Right lobe of liver (tissue), 6 donors: ENCODE measurements around the gene NUDT1. TPM values are rescaled to one million over a fixed set of nuclear protein-coding genes. Genes with fewer than 3 reads are reported as not detected.

ENCODE experiments used
- ATAC-seq, 4 donors: fragments of 200-7000 bp; cut with Tn5 transposase; one replicate each; pipeline ENCODE4 v1.9.1; 2020; ENCODE audit warnings: mild to moderate bottlenecking in 4 of 4, moderate library complexity in 4 of 4
- DNase-seq, 3 donors: peaks; one replicate each; pipeline ENCODE4 v3.0.0-alpha.2; 2020
- H3K27ac ChIP-seq, 3 donors: fragments of 200-600 bp; one replicate each; pipeline ENCODE4 v1.8.0; 2022
- H3K27me3 ChIP-seq, 2 donors: fragments of 200-600 bp; one replicate each; pipeline ENCODE4 v1.8.0; 2022
- H3K36me3 ChIP-seq, 4 donors: fragments of 200-600 bp; sonication (generic) in 1 of 4; one replicate each; pipeline versions ENCODE4 v1.5.1 to v1.8.0; 2017 to 2022; ENCODE audit warnings: control low read depth in 1 of 4
- H3K4me1 ChIP-seq, 4 donors: fragments of 200-600 bp; sonication (generic) in 1 of 4; one replicate each; pipeline versions ENCODE4 v1.5.1 to v1.8.0; 2017 to 2022; ENCODE audit warnings: control low read depth in 1 of 4
- H3K4me3 ChIP-seq, 3 donors: fragments of 200-600 bp; one replicate each; pipeline ENCODE4 v1.8.0; 2022
- H3K9me3 ChIP-seq, 4 donors: fragments of 200-600 bp; sonication (generic) in 1 of 4; one replicate each; pipeline versions ENCODE4 v1.5.1 to v1.8.0; 2017 to 2022; ENCODE audit warnings: control low read depth in 1 of 4
- CTCF ChIP-seq, 4 donors: fragments of 200-600 bp in 3 of 4; fragments of 450-650 bp in 1 of 4; IDR thresholded peaks; one replicate each; pipeline versions ENCODE4 v1.5.1 to v1.8.0; 2016 to 2022; ENCODE audit warnings: antibody characterized with exemption in 4 of 4, mild to moderate bottlenecking in 2 of 4
- POLR2A ChIP-seq: fragments of 450-650 bp; IDR thresholded peaks from one replicate; pipeline ENCODE4 v1.6.1; 2017; ENCODE audit warnings: antibody characterized with exemption, mild to moderate bottlenecking
- WGBS: methylation state at CpG from one replicate; pipeline ENCODE4 v1.1.6; 2018; ENCODE audit warnings: low coverage, low lambda C conversion rate; ENCODE audit not compliant: insufficient coverage; ENCODE audit errors: missing lambda C conversion rate; 5-methylcytosine and 5-hydroxymethylcytosine counted together
- intact Hi-C, 2 donors: fragments of 100-400 bp; cut with DNase I; formaldehyde crosslinking; loops; one replicate each; pipeline versions ENCODE4 v1.11.2 to v1.14.1; 2022
- total RNA-seq, 6 experiments: library from RNA; depleted of rRNA in 2 of 6; stranded (reverse); fragments of >200 nt in 2 of 6; fragmentation: NEBNext Ultra II Directional in 3 of 6; extraction: Animal tissue kit (Norgen Biotek cat#: 25700) in 3 of 6; gene quantifications; one replicate each; pipeline versions ENCODE4 v1.1.0 to v1.2.4, GENCODE V29; 2016 to 2023
- donor health status: DM: no; HTN: yes; CAD: no.
- donor health status: DM: no; HTN: no; CAD: no.
- donor health status: DM: no; HTN: no; CAD: no.
- donor health status: DM: no; HTN: yes; CAD: no.
- donor health status: DM: no; HTN: yes; CAD: no.

The NUDT1 gene
- total RNA-seq, 6 experiments from 2014 or later = 1.6 to 4.1 (median 2.3) TPM

GRCh38 chr7:2212906-2213305 lies 29.1 kb upstream of the NUDT1 start:
- H3K36me3 ChIP-seq = peaks cover 0 to 12% (median 0%) of the 10 kb centered on the region in 4 donors
- 93% methylated on average over 3 of the region's 10 CpGs for WGBS
- intact Hi-C loops = no loop called here
- no peaks in the 10 kb centered on the region for H3K4me1 ChIP-seq
- DNase-seq = peak in 1 of 3 donors; percentile 19
- no peaks in the 10 kb centered on the region for H3K9me3 ChIP-seq
- no peaks in the 10 kb centered on the region for H3K27me3 ChIP-seq
- no peak overlapping the region for H3K4me3 ChIP-seq
- ATAC-seq = no peak
- TF ChIP-seq CTCF (IDR thresholded peaks at IDR 0.05) = no peak
- no peak for TF ChIP-seq POLR2A
- H3K27ac ChIP-seq = no peak overlapping the region

GRCh38 chr7:2213551-2214215 lies 28.3 kb upstream of the NUDT1 start:
- no peak overlapping the region for H3K27ac ChIP-seq
- no peaks in the 10 kb centered on the region for H3K27me3 ChIP-seq
- DNase-seq = no peak
- TF ChIP-seq CTCF (IDR thresholded peaks at IDR 0.05) (no peak), POLR2A (no peak)
- H3K4me3 ChIP-seq = no peak overlapping the region
- H3K36me3 ChIP-seq = peaks cover 0 to 11% (median 0%) of the 10 kb centered on the region in 4 donors
- no peak for ATAC-seq
- WGBS = 100% methylated on average over 8 of the region's 15 CpGs
- H3K4me1 ChIP-seq = no peaks in the 10 kb centered on the region
- intact Hi-C loops = no loop called here
- H3K9me3 ChIP-seq = no peaks in the 10 kb centered on the region

GRCh38 chr7:2214636-2215035 lies 27.4 kb upstream of the NUDT1 start:
- Histone ChIP-seq H3K4me3 (no peak overlapping the region), H3K27ac (no peak overlapping the region), H3K36me3 (peaks cover 0 to 11% (median 0%) of the 10 kb centered on the region in 4 donors), H3K4me1 (no peaks in the 10 kb centered on the region), H3K9me3 (no peaks in the 10 kb centered on the region), H3K27me3 (no peaks in the 10 kb centered on the region)
- DNase-seq (no peak), ATAC-seq (no peak)
- intact Hi-C loops = no loop called here
- WGBS = 90% methylated on average over 2 of the region's 9 CpGs
- TF ChIP-seq CTCF (IDR thresholded peaks at IDR 0.05) = no peak
- no peak for TF ChIP-seq POLR2A

- Histone ChIP-seq H3K36me3 (peaks cover 0 to 11% (median 0%) of the 10 kb centered on the region in 4 donors), H3K4me3 (no peak overlapping the region), H3K9me3 (no peaks in the 10 kb centered on the region), H3K27me3 (no peaks in the 10 kb centered on the region), H3K27ac (no peak overlapping the region), H3K4me1 (no peaks in the 10 kb centered on the region)
- WGBS = 80% methylated on average over 2 of the region's 17 CpGs
- intact Hi-C loops = no loop called here
- DNase-seq (no peak), ATAC-seq (no peak)
- no peak for TF ChIP-seq POLR2A
- no peak for TF ChIP-seq CTCF (IDR thresholded peaks at IDR 0.05)
Measured at GRCh38 chr7:2215851-2216250, 26.2 kb upstream of the NUDT1 start.
